ENCODE results near the gene PATL2.
A peak's percentile ranks its signal among the peaks of the same experiment; 100 is the strongest.
"Not testable (repeated sequence)": the region's sequence is repeated elsewhere in the genome, so short reads cannot be mapped to it uniquely, and the experiment has no call there.

The PATL2 gene

GRCh38 chr15:44719293-44719999 is 8.3 kb upstream of the PATL2 start:
- peak; percentile 49 for DNase-seq

- DNase-seq = no peak
Observed at GRCh38 chr15:44718927-44719292, 7.8 kb upstream of the PATL2 start.

GRCh38 chr15:44718180-44718926 is 7.2 kb upstream of the PATL2 start:
- DNase-seq = no peak

- DNase-seq = no peak
Observed at GRCh38 chr15:44716983-44717602, 6.0 kb upstream of the PATL2 start.

- DNase-seq = no peak
Observed at GRCh38 chr15:44715797-44716334, 4.7 kb upstream of the PATL2 start.

GRCh38 chr15:44715142-44715796 is 4.1 kb upstream of the PATL2 start:
- no peak for DNase-seq

GRCh38 chr15:44713006-44713966 is 2.2 kb upstream of the PATL2 start:
- no peak for DNase-seq

- peak; percentile 56 for DNase-seq
Observed at GRCh38 chr15:44712346-44713005, 1.4 kb upstream of the PATL2 start.

- peak; percentile 59 for DNase-seq
Observed at GRCh38 chr15:44711743-44712345, 721 bp upstream of the PATL2 start.

GRCh38 chr15:44710236-44711095 is 657 bp downstream of the PATL2 start:
- DNase-seq = no peak

- no peak for DNase-seq
Observed at GRCh38 chr15:44706946-44707636, 4.0 kb downstream of the PATL2 start.

GRCh38 chr15:44706401-44706800 is 4.7 kb downstream of the PATL2 start:
- DNase-seq = no peak

- no peak for DNase-seq
Observed at GRCh38 chr15:44705986-44706385, 5.1 kb downstream of the PATL2 start.

- not testable (repeated sequence) for DNase-seq
Observed at GRCh38 chr15:44700676-44701075, 10.4 kb downstream of the PATL2 start.

- no peak for DNase-seq
Observed at GRCh38 chr15:44698641-44699040, 12.5 kb downstream of the PATL2 start.

- DNase-seq = no peak
Observed at GRCh38 chr15:44697014-44697413, 14.1 kb downstream of the PATL2 start.

- DNase-seq = no peak
Observed at GRCh38 chr15:44695294-44695693, 15.8 kb downstream of the PATL2 start.

GRCh38 chr15:44694416-44694815 is 16.7 kb downstream of the PATL2 start:
- no peak for DNase-seq

GRCh38 chr15:44692659-44693058 is 18.5 kb downstream of the PATL2 start:
- no peak for DNase-seq
